HUES64 (cell line): ENCODE data around the gene TECPR1.

ENCODE experiments used
- H3K27ac ChIP-seq: 2 replicates; pipeline ENCODE4 v1.7.0; 2013; ENCODE audit warnings: low read depth, low read length, inconsistent platforms
- H3K27me3 ChIP-seq: 2 replicates; pipeline ENCODE4 v1.6.1; 2013; ENCODE audit warnings: mild to moderate bottlenecking, low read length; ENCODE audit not compliant: insufficient read depth
- H3K36me3 ChIP-seq: 2 replicates; pipeline ENCODE4 v1.6.1; 2013; ENCODE audit warnings: mild to moderate bottlenecking, low read length; ENCODE audit not compliant: insufficient read depth
- H3K4me1 ChIP-seq: 2 replicates; pipeline ENCODE4 v1.6.1; 2013; ENCODE audit warnings: mild to moderate bottlenecking, low read length, moderate library complexity; ENCODE audit not compliant: insufficient read depth
- H3K4me3 ChIP-seq: 2 replicates; pipeline ENCODE4 v1.5.1; 2013; ENCODE audit warnings: mild to moderate bottlenecking, low read length, moderate library complexity
- H3K9ac ChIP-seq: 2 replicates; pipeline ENCODE4 v1.6.1; 2013; ENCODE audit warnings: mild to moderate bottlenecking, low read depth, low read length
- H3K9me3 ChIP-seq: 2 replicates; pipeline ENCODE4 v1.6.1; 2013; ENCODE audit warnings: low read depth, low read length; ENCODE audit not compliant: insufficient read depth
- WGBS: fragments of 150-250, 120-280 bp; methylation state at CpG from one replicate; pipeline ENCODE4 v1.1.7; 2013; ENCODE audit warnings: missing lambda C conversion rate; 5-methylcytosine and 5-hydroxymethylcytosine counted together

Gene TECPR1

GRCh38 chr7:98232799-98233198, 19.2 kb downstream of the TECPR1 start:
- H3K4me1 ChIP-seq = no peaks in the 10 kb centered on the region
- H3K9ac ChIP-seq = 0 out of 2 replicates have a peak overlapping the region, but pooled peaks have one; percentile 20
- no peaks in the 10 kb centered on the region for H3K9me3 ChIP-seq
- no peak overlapping the region for H3K27ac ChIP-seq
- no peak overlapping the region for H3K4me3 ChIP-seq
- H3K27me3 ChIP-seq = no peaks in the 10 kb centered on the region
- WGBS = 93% methylated on average over 16 of the region's 16 CpGs
- no peaks in the 10 kb centered on the region for H3K36me3 ChIP-seq

- Histone ChIP-seq H3K4me1 (no peaks in the 10 kb centered on the region), H3K9ac (no peak overlapping the region)
Observed at GRCh38 chr7:98232263-98232585, 19.8 kb downstream of the TECPR1 start.

GRCh38 chr7:98231493-98232262, 20.4 kb downstream of the TECPR1 start:
- H3K27ac ChIP-seq = no peak overlapping the region
- H3K4me3 ChIP-seq = no peak overlapping the region
- no peaks in the 10 kb centered on the region for H3K36me3 ChIP-seq
- no peaks in the 10 kb centered on the region for H3K27me3 ChIP-seq
- 92% methylated on average over 25 of the region's 25 CpGs for WGBS
- H3K4me1 ChIP-seq = no peaks in the 10 kb centered on the region
- H3K9ac ChIP-seq = no peak overlapping the region
- H3K9me3 ChIP-seq = no peaks in the 10 kb centered on the region

More at GRCh38 chr7:98232263-98232585, 19.8 kb downstream of the TECPR1 start:
- H3K27ac ChIP-seq = no peak overlapping the region
- H3K9me3 ChIP-seq = no peaks in the 10 kb centered on the region
- no peaks in the 10 kb centered on the region for H3K36me3 ChIP-seq
- H3K4me3 ChIP-seq = no peak overlapping the region
- no peaks in the 10 kb centered on the region for H3K27me3 ChIP-seq
- 95% methylated on average over 8 of the region's 8 CpGs for WGBS

GRCh38 chr7:98230746-98231471, 21.1 kb downstream of the TECPR1 start:
- WGBS = 95% methylated on average over 30 of the region's 30 CpGs
- Histone ChIP-seq H3K27me3 (no peaks in the 10 kb centered on the region), H3K36me3 (no peaks in the 10 kb centered on the region)

GRCh38 chr7:98229991-98230745, 21.9 kb downstream of the TECPR1 start:
- H3K36me3 ChIP-seq = no peaks in the 10 kb centered on the region
- no peaks in the 10 kb centered on the region for H3K9me3 ChIP-seq
- 81% methylated on average over 17 of the region's 17 CpGs for WGBS
- H3K4me3 ChIP-seq = no peak overlapping the region
- H3K27me3 ChIP-seq = no peaks in the 10 kb centered on the region
- no peak overlapping the region for H3K9ac ChIP-seq
- H3K4me1 ChIP-seq = no peaks in the 10 kb centered on the region
- H3K27ac ChIP-seq = no peak overlapping the region

More at GRCh38 chr7:98230746-98231471, 21.1 kb downstream of the TECPR1 start:
- Histone ChIP-seq H3K4me3 (no peak overlapping the region), H3K9me3 (no peaks in the 10 kb centered on the region), H3K9ac (no peak overlapping the region), H3K4me1 (no peaks in the 10 kb centered on the region), H3K27ac (no peak overlapping the region)

GRCh38 chr7:98229441-98229840, 22.6 kb downstream of the TECPR1 start:
- no peaks in the 10 kb centered on the region for H3K36me3 ChIP-seq
- no peak overlapping the region for H3K9ac ChIP-seq
- no peak overlapping the region for H3K4me3 ChIP-seq
- H3K4me1 ChIP-seq = no peaks in the 10 kb centered on the region
- no peaks in the 10 kb centered on the region for H3K9me3 ChIP-seq
- no peak overlapping the region for H3K27ac ChIP-seq
- 93% methylated on average over 11 of the region's 11 CpGs for WGBS
- no peaks in the 10 kb centered on the region for H3K27me3 ChIP-seq

- H3K4me3 ChIP-seq = no peak overlapping the region
- H3K36me3 ChIP-seq = no peaks in the 10 kb centered on the region
- WGBS = 95% methylated on average over 16 of the region's 16 CpGs
- H3K27me3 ChIP-seq = no peaks in the 10 kb centered on the region
- no peaks in the 10 kb centered on the region for H3K9me3 ChIP-seq
- no peak overlapping the region for H3K27ac ChIP-seq
- no peak overlapping the region for H3K9ac ChIP-seq
- no peaks in the 10 kb centered on the region for H3K4me1 ChIP-seq
Observed at GRCh38 chr7:98228801-98229200, 23.2 kb downstream of the TECPR1 start.

GRCh38 chr7:98227939-98228338, 24.1 kb downstream of the TECPR1 start:
- no peak overlapping the region; the same call in 1 of the 2 replicates for H3K9ac ChIP-seq
- H3K27me3 ChIP-seq = no peaks in the 10 kb centered on the region
- 94% methylated on average over 18 of the region's 18 CpGs for WGBS
- H3K9me3 ChIP-seq = no peaks in the 10 kb centered on the region
- H3K36me3 ChIP-seq = no peaks in the 10 kb centered on the region
- no peak overlapping the region for H3K4me3 ChIP-seq
- no peaks in the 10 kb centered on the region for H3K4me1 ChIP-seq
- H3K27ac ChIP-seq = no peak overlapping the region

GRCh38 chr7:98225913-98226614, 26.0 kb downstream of the TECPR1 start:
- no peaks in the 10 kb centered on the region for H3K27me3 ChIP-seq
- H3K9ac ChIP-seq = no peak overlapping the region
- H3K36me3 ChIP-seq = no peaks in the 10 kb centered on the region
- 94% methylated on average over 16 of the region's 16 CpGs for WGBS
- no peak overlapping the region for H3K27ac ChIP-seq
- no peak overlapping the region for H3K4me3 ChIP-seq
- no peaks in the 10 kb centered on the region for H3K9me3 ChIP-seq
- H3K4me1 ChIP-seq = no peaks in the 10 kb centered on the region

- Histone ChIP-seq H3K4me1 (no peaks in the 10 kb centered on the region), H3K27ac (no peak overlapping the region), H3K9me3 (no peaks in the 10 kb centered on the region), H3K27me3 (no peaks in the 10 kb centered on the region), H3K36me3 (no peaks in the 10 kb centered on the region), H3K9ac (no peak overlapping the region), H3K4me3 (no peak overlapping the region)
- 94% methylated on average over 21 of the region's 21 CpGs for WGBS
Observed at GRCh38 chr7:98224701-98225181, 27.3 kb downstream of the TECPR1 start.
